Epidermal melanocyte (primary cell): ENCODE data around the gene TMEM255B.
"Not testable (repeated sequence)": the region's sequence is repeated elsewhere in the genome, so short reads cannot be mapped to it uniquely, and the experiment has no call there.

Source experiments
- DNase-seq: peaks from one replicate; pipeline ENCODE4 v3.0.0; 2011; ENCODE audit warnings: low spot score; ENCODE audit not compliant: insufficient read length

TMEM255B gene

DNA sequence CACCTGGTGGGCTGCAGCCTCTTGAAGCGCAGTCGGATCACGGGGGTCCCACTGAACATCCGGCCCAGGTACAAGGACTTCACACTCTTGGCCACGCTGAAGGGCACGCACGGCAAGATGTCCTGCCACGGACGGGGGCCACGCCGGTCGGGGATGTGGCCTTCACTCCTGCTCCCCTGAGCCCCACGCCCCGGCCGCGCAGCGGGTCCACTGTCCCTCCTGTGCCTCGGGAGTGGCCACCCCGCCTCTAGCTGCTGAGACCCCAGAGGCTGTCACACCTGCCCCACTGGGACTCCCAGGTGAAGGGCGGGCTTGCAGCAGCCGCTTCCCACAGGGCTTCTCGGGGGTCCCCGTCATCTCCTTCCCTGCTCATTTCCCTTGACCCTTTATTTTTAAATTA lies 73.6 kb downstream of the TMEM255B start:
- no peak for DNase-seq

DNA sequence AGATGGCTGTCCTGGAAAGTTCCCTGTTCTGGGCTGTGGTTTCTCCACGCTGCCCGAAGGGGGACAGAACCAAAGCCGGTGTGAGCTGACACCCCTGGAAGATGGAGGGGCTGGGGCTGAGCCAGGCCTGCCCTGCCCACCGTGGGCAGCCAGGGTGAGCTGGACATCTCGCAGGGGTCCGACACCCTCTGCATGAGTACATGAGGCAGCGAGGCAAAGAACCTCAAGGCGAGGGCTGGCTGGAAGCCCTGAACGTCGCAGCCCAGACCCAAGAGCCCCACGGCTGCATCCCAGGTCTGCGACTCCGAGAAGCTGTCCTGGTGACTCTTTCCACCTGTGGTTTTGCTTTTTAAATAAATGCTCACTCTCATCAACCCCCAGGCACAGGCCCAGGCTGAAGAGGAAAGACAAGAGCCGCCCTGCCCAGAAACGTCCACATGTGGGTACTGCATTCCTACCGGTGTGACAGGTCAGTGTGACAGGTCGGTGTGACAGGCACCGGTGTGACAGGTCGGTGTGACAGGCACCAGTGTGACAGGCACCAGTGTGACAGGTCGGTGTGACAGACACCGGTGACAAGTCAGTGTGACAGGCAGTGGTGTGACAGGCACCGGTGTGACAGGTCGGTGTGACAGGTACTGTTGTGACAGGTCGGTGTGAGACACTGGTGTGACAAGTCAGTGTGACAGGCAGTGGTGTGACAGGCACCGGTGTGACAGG lies 74.2 kb downstream of the TMEM255B start:
- DNase-seq, result no peak

- DNase-seq, result not testable (repeated sequence)
Measured at GRCh38 chr13:113834006-113834405, 75.0 kb downstream of the TMEM255B start.

GRCh38 chr13:113834496-113835200 lies 75.6 kb downstream of the TMEM255B start:
- no peak for DNase-seq

GRCh38 chr13:113835461-113836270 lies 76.6 kb downstream of the TMEM255B start:
- peak; percentile 81 for DNase-seq

DNA sequence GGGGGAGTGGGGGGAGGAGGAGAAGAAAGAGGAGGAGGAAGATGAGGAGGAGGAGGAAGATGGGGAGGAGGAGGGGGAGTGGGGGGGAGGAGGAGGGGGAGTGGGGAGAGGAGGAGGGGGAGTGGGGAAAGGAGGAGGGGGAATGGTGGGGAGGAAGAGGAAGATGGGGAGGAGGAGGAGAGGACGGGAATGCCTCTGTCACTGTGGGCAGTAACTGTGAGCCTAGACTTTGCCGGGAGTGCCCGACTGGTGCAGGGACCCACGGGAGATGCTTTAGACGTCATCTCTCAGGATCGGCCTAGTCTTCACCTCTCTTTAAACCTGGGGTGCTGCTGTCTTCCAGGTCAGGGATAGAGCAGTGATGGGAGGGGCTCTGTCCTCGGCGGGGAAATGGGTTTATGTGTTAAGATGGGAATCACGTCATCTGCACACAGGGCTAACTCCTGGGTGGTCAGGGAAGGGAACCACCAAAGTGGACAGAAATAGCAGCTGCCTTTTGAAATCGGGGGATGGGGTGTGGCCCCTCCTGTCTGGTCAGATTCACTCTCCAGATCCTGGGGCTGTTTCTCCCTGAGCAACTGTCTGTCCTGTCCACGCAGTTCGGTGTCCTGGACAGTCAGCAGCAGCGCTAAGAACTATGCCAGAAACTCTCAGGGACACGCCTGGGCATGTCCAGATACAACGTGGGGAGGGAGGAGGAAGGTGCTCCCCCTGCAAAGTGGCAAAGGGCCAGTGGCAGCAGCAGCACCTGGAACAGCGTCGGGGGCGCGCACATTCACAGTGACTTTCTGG lies 77.9 kb downstream of the TMEM255B start:
- no peak for DNase-seq

DNA sequence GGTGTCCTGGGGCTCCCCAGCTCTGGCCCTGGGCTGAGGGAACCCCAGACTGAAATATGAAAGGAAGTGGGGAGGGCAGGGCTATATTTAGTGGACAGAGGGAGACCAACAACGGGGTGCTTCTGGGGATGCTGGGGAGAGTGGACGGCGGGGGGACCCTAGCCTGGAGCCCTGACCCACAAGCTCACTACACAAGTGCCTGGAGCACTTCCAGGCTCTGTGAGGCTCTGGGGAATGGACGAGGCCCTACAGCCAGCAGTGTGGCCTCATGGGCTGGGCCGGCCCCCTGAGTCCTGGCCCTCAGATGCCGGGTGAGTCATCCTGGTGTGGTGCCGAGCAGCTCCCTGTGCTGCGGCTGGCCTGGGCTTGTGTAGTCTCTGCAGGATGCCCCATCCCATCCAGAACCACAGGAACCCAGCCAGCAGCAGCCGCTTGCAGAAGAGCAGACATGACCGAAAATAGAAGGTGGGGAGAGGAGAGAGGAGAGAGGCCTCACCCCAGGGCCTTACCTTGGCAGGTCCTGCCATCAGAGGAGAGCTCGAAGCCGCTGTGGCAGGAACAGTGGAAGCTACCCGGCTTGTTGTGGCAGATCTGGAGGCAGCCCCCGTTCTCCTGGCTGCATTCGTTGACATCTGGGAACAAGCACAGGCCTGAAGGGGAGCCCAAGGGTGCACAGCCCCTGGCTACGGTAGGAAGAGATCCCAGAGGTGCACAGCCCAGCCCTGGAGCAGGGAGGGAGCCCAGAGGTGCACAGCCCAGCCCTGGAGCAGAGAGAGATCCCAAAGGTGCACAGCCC lies 78.7 kb downstream of the TMEM255B start:
- DNase-seq, result peak; percentile 87

DNA sequence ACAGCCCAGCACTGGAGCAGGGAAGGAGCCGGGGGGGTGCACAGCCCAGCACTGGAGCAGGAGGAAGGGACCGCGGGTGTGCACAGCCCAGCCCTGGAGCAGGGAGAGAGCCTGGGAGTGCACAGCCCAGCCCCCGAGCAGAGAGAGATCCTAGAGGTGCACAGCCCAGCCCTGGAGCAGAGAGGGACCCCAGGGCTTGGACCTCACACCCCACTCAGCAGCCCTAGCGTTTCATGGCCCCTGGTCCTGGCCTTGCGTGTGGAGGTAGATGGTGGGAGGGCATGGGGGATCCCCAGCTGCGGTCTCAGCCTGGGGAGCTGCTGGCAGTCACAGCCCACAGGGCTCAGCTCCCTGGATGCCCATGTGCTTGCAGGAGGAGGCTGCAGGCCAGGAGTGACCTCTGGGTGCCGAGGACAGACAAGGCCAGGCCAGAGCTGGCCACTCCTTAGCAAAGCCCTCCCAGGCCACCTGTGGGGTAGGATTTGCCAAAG lies 79.7 kb downstream of the TMEM255B start:
- no peak for DNase-seq

GRCh38 chr13:113839536-113840204 lies 80.6 kb downstream of the TMEM255B start:
- no peak for DNase-seq

DNA sequence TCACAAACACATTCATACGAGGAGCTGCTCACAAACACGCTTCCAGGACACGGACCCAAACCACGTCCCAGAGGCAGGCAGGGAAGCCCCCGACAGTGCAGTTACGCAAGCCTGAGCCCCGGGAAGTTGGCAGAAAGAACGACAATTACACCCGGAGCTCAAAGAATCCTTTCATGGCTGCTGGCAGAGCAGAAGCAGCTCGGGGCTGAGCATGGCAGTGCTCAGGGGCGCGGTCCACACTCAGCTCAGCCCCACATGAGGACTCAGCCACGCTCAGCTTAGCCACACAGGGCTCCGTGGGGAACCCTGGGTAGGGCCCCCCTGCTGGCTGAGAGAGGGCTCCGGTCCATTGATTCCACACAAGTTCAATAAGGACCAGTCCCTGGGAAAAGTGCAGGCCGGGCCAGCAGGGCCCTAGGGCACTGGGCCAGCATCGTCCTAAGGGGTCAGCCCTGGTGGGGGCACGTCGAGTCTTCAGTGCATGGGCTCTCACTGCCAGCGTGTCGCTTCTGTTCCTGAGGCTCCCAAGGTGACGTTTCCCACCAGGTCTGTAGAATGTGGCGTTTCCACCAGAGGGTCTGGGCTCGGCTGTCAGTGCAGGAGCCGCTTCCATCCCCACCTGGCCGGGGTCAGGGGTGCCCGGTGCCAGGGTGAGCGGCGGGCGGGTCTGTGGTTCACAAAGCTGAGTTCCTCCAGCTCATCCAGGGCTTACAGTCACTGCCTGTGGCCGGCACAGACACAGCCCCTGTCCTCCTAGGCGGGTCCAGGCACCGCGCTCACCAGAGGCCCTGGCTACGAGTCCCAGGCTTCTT lies 81.7 kb downstream of the TMEM255B start:
- DNase-seq, result no peak

DNA sequence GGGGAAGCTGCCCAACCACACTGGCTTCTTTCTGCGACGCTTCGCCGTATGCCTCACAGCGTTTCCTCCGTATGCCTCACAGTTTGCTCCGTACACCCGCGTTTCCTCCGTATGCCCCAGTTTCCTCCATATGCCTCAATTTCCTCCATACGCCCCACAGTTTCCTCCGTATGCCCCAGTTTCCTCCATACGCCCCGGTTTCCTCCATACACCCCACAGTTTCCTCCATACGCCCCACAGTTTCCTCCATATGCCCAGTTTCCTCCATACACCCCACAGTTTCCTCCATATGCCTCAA lies 82.3 kb downstream of the TMEM255B start:
- DNase-seq, result no peak

GRCh38 chr13:113842336-113843062 lies 83.5 kb downstream of the TMEM255B start:
- no peak for DNase-seq

DNA sequence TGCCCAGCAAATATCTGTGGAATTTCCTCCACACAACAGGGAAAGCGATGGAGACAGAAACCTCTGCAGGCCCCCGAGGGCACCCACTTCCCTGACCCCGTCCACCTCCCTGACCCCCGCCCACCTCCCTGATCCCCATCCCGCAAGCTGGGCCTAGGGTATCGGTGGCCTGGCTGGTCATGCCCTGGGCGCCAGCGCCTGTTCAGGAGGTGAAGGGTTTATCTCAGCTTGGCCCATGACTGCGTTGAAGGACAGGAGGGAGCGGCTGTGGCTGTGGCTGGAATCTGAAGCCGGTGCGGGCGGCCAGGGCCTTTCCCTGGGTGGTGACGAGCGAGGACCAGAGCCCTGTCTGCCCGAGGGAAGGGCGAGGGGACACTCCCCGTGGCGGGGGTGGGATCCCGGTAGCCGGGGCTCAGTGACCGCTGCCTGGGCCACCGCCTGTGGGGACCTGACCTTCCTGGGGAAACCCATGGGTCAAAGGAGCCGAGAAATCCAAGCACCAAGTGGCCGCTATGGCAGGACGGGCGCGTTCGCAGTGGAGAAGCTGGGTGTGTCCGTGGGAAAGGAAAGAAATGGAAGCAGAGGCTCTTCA lies 84.1 kb downstream of the TMEM255B start:
- DNase-seq, result no peak

- no peak for DNase-seq
Measured at GRCh38 chr13:113843864-113844556, 85.0 kb downstream of the TMEM255B start.

DNA sequence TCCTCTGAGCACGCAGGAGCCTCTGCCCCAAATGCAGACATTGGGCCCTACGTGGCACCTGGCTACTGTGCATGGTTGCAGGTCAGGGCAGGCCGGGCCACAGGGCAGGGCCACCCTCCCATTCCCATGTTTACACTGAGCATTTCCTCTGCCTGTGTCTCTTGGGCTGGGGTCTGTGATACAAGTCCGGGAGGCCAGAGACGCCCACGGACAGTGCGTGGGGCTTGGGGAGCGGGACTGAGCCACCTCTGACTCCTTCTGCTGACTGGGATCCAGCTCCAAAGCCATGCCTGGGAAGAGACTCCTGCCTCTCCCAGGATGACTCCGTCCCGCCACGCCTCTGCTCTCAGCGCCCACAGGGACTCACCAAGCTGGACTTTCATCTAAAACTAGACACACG lies 86.0 kb downstream of the TMEM255B start:
- DNase-seq, result no peak

- no peak for DNase-seq
Measured at GRCh38 chr13:113845723-113846635, 87.0 kb downstream of the TMEM255B start.
